ENCODE data around the gene CCDC107.
"Not testable (repeated sequence)": the region's sequence is repeated elsewhere in the genome, so short reads cannot be mapped to it uniquely, and the experiment has no call there.

CCDC107 gene, protein sequence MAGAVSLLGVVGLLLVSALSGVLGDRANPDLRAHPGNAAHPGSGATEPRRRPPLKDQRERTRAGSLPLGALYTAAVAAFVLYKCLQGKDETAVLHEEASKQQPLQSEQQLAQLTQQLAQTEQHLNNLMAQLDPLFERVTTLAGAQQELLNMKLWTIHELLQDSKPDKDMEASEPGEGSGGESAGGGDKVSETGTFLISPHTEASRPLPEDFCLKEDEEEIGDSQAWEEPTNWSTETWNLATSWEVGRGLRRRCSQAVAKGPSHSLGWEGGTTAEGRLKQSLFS

DNA sequence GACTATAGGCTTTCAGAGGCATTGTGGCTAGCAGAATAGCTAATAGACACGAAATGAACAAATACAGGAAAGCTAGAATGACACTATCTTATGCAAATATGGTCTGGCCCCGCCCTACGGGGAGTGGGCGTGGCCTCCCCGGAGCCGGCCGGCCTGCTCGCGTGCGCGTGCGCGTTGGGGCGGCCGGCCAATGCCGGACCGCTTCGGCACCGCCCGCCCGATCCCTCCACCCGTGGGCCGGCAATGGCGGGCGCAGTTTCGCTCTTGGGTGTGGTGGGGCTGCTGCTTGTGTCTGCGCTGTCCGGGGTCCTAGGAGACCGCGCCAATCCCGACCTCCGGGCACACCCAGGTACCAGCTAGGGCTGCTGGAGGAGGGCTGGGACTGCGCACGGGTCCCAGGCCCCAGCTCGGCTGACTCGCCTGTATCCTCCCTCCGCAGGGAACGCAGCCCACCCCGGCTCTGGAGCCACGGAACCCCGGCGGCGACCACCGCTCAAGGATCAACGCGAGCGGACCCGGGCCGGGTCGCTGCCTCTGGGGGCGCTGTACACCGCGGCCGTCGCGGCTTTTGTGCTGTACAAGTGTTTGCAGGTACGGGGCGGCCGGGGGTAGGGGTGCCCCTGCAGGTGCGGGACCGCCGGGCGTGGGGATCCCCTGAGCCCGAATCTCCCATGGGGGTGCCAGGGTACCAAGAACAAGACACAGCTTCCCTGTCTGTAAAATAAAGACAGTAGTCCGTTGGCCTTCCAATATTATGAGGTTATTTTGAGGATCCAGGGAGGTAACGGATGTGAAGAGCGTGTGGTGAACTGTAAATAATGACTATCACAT is at the start of gene CCDC107:
Gene CCDC107 (plus strand): TSS at position 156 of the 831 bp plus-strand sequence. CDS start 88 bp downstream, at position 244.
- DNase-seq, result peak; percentile 86

DNA sequence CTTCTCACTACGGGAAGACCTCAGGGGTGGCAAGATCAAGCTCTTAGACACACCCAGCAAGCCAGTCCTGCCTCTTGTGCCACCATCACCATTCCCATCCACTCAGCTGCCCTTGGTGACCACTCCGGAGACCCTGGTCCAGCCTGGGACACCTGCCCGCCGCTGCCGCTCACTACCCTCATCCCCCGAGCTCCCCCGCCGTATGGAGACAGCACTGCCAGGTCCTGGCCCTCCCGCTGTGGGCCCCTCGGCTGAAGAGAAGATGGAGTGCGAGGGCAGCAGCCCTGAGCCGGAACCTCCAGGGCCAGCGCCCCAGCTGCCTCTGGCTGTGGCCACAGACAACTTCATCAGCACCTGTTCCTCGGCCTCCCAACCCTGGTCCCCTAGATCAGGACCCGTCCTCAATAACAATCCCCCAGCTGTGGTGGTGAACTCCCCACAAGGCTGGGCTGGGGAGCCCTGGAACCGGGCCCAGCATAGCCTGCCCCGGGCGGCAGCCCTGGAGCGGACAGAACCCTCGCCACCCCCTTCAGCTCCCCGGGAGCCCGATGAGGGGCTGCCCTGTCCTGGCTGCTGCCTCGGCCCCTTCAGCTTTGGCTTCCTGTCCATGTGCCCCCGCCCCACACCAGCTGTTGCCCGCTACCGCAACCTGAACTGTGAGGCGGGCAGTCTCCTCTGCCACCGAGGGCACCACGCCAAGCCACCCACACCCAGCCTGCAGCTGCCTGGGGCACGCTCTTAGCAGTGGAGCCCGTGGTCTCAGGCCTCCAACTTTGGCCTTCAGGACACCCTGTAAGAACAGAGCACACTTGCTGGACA is 48.9 kb upstream of the CCDC107 start:
- no peak for DNase-seq

DNA sequence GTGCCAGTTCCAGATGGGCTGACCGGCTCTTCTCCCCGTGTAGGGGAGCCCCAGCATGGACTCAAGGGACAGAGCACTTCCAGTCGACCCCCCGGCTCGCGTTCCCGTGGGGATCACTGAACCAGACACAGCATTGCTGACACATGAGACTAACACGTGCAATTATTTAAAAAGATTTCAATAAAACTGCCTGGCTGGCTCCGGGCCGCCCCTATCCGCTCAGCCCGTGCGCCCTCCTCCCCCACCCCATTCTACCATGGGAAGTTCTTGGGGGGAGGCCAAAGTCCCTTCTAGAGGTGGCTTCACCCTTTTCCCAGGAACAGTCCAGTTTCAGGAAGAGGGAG is 48.3 kb upstream of the CCDC107 start:
- DNase-seq, result no peak

- peak; percentile 52 for DNase-seq
These were observed 46.8 kb upstream of the CCDC107 start for GRCh38 chr9:35611230-35611797.

DNA sequence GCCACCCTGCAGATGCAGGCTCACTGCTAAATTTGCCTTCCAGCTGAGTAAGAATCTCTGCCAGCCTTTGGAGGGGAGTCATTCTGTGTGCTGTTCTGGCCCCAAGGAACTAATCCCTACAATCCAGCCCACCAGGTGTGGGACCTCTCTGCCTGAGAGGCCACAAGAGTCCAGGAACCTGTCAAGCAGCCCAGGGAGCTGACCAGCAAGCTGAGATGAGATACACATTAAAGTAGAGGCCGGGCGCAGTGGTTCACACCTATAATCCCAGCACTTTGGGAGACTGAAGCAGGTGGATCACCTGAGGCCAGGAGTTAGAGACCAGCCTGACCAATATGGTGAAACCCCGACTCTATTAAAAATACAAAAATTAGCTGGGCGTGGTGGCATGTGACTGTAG is 46.0 kb upstream of the CCDC107 start:
- not testable (repeated sequence) for DNase-seq

- no peak for DNase-seq
These were observed 45.2 kb upstream of the CCDC107 start for GRCh38 chr9:35612843-35613242.

DNA sequence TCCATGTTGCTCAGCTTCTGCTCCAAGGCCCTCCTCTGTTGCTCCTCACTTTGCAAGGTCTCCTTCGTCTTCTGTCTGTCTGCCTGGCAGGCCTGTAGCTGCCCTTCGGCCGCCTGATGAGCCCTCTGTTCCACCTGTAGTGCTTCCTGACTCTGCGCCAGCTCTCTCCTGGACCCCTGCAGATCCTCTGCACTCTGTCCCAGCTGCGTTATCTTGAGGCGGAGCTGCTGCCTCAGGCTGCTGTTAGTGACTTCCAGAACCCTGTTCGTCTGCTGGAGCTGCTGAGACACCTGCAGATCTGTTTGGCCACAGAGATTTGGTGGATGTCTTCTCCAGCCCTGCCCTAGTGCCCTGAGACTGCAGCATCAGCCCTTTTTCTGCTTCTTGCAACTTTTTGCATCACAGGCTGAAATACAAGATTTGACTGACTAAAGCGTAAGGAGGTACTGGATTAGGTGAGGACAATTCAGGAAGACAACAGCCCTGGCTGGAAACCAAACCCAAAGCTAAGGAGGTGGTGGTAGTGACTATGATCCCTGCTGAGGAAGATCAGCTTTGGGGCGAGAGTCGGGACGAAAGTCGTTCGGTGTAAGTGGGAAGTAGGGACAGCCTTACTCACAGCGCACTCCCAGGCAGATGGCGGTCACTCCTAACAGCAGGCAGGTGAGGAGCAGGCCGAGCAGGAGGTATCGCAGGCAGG is 42.0 kb upstream of the CCDC107 start:
- DNase-seq, result no peak

DNA sequence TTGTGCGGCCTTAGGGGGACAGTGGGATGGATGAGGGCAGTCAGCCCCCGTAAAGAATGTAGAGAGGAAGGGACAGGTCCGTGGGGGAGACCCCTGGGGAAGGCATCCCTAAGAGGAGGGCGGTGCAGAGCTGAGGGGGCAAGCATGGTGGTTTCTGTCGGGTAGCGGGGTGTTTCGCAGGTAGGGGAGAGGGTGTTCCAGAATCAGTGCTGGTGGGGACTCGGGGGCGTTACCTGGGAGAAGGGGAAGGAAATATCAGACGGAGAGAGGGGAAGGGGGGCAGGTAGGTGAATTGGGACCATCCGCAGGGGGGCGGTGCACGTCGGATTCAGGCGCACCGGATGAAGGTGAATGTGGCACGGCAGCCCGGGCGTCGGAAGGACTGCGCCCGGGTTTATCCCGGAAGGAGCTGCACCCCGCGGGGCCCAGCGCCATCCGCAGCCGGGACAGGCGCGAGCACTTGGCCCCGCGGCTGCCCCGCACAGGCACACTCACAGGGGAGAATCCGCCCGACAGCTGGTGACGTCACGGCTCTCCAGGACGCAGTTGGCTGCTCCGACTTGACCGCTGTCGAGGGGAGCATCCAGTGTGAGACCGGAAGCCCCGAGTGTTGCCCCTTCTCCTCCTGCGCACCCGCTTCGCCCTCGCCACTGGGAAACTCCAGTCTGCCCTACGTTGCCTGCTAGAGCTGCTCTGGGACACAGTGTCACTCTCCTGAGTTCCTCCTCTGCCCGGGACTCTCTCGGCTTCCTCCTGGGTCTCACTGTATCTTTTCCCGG is 41.2 kb upstream of the CCDC107 start:
- peak; percentile 46 for DNase-seq

GRCh38 chr9:35617548-35617947 is 40.5 kb upstream of the CCDC107 start:
- no peak for DNase-seq

GRCh38 chr9:35618325-35618727 is 39.8 kb upstream of the CCDC107 start, which contains the start of gene CD72:
Gene CD72, minus strand, starts transcription at chr9:35618413. Its CDS starts 110 bp downstream, at chr9:35618303.
- no peak for DNase-seq

- DNase-seq, result no peak
These were observed 39.0 kb upstream of the CCDC107 start for GRCh38 chr9:35618854-35619799.

DNA sequence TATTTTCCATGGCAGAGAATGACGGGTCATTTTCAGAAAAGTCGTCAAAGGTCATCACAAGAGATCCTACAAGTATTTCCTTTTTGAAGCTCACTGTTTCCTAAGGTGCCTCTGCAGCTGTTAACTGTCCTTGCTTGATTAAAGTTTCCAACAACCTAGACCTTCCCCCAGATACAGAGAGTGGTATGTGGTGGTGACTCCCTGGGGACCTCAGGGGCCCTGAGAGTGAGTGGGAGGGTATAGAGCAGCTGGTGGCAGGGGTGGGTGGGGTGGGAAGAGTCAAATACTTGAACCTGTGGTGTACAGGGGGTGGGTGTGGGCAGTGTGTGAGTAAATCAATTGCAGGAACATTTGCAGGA is 38.3 kb upstream of the CCDC107 start:
- no peak for DNase-seq

- DNase-seq, result no peak
These were observed 30.5 kb upstream of the CCDC107 start for GRCh38 chr9:35627575-35627974.

DNA sequence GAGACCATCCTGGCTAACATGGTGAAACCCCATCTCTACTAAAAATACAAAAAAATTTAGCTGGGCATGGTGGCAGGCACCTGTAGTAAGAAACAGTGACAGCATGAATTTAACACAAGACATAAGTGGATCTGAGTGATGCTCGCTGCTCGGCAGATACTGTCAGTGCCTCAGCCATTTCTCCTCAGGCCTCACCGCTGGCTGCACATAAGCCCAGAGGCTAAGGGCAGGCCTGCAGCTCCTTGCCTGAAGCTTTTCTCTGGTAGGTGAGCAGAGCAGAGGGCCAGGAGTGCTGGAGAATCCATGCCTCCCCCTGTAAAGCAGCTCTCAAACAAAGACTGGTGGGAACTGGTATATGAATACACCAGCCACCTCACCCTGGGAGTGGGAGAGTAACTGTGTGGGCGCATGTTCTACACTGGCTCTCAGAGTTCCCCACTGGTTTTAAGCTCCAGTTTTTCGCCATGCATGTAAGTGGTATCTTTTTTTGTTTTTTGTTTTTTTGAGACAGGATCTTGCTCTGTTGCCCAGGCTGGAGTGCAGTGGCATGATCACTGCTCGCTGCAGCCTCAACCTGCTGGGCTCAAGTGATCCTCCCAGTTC is 29.6 kb upstream of the CCDC107 start:
- no peak for DNase-seq

- DNase-seq, result no peak
These were observed 28.5 kb upstream of the CCDC107 start for GRCh38 chr9:35629597-35629996.

DNA sequence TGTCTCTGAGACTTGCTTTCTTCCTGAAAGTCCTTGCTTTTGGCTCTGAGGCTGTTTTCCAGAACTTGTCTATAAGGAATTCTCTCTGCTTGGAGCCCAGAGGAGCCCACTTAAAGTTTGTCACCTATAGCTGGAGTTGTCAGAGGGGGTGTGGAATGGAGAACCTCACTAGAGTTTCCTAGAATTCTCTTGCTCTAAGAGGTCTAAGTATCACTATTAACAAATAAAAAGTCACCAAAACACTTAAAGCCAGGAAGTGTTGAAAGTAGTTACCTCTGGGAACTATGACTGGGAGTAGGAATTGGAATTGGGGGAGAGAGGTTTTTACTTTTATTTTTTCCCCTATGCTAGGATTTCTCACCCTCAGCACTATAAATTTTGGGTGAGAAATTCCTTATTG is 22.4 kb upstream of the CCDC107 start:
- DNase-seq, result no peak

- no peak for DNase-seq
These were observed 21.8 kb upstream of the CCDC107 start for GRCh38 chr9:35636135-35636876.

GRCh38 chr9:35636877-35637246 is 21.2 kb upstream of the CCDC107 start:
- not testable (repeated sequence) for DNase-seq

GRCh38 chr9:35637427-35637955 is 20.6 kb upstream of the CCDC107 start:
- DNase-seq, result not testable (repeated sequence)
